ENCODE data around the gene ORAI3. TPM values are rescaled to one million over a fixed set of nuclear protein-coding genes. Genes with fewer than 3 reads are reported as not detected.
A peak's percentile ranks its signal among the peaks of the same experiment; 100 is the strongest.

Gene ORAI3
- total and polyA plus RNA-seq, 2 of the 13 experiments (the other 11 are each of a cell fraction or from before 2014, with no cell fraction given), result 11.4 to 32.0 TPM

DNA sequence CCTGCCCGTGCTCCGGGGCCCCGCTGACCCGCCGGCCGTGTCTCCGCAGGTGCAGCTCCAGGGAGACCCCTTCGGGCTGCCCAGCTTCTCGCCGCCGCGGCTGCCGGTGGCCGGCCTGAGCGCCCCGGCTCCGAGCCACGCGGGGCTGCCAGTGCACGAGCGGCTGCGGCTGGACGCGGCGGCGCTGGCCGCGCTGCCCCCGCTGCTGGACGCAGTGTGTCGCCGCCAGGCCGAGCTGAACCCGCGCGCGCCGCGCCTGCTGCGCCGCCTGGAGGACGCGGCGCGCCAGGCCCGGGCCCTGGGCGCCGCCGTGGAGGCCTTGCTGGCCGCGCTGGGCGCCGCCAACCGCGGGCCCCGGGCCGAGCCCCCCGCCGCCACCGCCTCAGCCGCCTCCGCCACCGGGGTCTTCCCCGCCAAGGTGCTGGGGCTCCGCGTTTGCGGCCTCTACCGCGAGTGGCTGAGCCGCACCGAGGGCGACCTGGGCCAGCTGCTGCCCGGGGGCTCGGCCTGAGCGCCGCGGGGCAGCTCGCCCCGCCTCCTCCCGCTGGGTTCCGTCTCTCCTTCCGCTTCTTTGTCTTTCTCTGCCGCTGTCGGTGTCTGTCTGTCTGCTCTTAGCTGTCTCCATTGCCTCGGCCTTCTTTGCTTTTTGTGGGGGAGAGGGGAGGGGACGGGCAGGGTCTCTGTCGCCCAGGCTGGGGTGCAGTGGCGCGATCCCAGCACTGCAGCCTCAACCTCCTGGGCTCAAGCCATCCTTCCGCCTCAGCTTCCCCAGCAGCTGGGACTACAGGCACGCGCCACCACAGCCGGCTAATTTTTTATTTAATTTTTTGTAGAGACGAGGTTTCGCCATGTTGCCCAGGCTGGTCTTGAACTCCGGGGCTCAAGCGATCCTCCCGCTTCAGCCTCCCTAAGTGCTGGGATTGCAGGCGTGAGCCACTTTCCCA, 46.6 kb upstream of the ORAI3 start (continued):
- TF ChIP-seq, protein P1, sequence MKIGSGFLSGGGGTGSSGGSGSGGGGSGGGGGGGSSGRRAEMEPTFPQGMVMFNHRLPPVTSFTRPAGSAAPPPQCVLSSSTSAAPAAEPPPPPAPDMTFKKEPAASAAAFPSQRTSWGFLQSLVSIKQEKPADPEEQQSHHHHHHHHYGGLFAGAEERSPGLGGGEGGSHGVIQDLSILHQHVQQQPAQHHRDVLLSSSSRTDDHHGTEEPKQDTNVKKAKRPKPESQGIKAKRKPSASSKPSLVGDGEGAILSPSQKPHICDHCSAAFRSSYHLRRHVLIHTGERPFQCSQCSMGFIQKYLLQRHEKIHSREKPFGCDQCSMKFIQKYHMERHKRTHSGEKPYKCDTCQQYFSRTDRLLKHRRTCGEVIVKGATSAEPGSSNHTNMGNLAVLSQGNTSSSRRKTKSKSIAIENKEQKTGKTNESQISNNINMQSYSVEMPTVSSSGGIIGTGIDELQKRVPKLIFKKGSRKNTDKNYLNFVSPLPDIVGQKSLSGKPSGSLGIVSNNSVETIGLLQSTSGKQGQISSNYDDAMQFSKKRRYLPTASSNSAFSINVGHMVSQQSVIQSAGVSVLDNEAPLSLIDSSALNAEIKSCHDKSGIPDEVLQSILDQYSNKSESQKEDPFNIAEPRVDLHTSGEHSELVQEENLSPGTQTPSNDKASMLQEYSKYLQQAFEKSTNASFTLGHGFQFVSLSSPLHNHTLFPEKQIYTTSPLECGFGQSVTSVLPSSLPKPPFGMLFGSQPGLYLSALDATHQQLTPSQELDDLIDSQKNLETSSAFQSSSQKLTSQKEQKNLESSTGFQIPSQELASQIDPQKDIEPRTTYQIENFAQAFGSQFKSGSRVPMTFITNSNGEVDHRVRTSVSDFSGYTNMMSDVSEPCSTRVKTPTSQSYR (CRISPR knock-in tag; IDR thresholded peaks at IDR 0.05; ENCODE audit: borderline replicate concordance), result no peak
- TF ChIP-seq, protein P2, sequence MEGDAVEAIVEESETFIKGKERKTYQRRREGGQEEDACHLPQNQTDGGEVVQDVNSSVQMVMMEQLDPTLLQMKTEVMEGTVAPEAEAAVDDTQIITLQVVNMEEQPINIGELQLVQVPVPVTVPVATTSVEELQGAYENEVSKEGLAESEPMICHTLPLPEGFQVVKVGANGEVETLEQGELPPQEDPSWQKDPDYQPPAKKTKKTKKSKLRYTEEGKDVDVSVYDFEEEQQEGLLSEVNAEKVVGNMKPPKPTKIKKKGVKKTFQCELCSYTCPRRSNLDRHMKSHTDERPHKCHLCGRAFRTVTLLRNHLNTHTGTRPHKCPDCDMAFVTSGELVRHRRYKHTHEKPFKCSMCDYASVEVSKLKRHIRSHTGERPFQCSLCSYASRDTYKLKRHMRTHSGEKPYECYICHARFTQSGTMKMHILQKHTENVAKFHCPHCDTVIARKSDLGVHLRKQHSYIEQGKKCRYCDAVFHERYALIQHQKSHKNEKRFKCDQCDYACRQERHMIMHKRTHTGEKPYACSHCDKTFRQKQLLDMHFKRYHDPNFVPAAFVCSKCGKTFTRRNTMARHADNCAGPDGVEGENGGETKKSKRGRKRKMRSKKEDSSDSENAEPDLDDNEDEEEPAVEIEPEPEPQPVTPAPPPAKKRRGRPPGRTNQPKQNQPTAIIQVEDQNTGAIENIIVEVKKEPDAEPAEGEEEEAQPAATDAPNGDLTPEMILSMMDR (CRISPR knock-in tag; IDR thresholded peaks at IDR 0.05), result peak; percentile 28; the same call in 1 of the 2 replicates
- 0 out of 2 replicates have a peak, but pooled peaks have one; percentile 29 for TF ChIP-seq ZFYVE20 (CRISPR knock-in tag; IDR thresholded peaks at IDR 0.05; ENCODE audit: borderline replicate concordance, low read depth)
- no peak; the same call in 1 of the 2 replicates for TF ChIP-seq ZNF547 (CRISPR knock-in tag; IDR thresholded peaks at IDR 0.05)
- no peak for TF ChIP-seq KDM6A (CRISPR knock-in tag; IDR thresholded peaks at IDR 0.05; ENCODE audit: low read depth)
- TF ChIP-seq, protein P3, sequence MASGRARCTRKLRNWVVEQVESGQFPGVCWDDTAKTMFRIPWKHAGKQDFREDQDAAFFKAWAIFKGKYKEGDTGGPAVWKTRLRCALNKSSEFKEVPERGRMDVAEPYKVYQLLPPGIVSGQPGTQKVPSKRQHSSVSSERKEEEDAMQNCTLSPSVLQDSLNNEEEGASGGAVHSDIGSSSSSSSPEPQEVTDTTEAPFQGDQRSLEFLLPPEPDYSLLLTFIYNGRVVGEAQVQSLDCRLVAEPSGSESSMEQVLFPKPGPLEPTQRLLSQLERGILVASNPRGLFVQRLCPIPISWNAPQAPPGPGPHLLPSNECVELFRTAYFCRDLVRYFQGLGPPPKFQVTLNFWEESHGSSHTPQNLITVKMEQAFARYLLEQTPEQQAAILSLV (CRISPR knock-in tag; IDR thresholded peaks at IDR 0.05; ENCODE audit: borderline replicate concordance), result peak; percentile 31; the same call in 1 of the 2 replicates
- no peak; the same call in 1 of the 2 replicates for TF ChIP-seq ETV6 (CRISPR knock-in tag; conservative IDR thresholded peaks at IDR 0.05)
- TF ChIP-seq, protein P4, sequence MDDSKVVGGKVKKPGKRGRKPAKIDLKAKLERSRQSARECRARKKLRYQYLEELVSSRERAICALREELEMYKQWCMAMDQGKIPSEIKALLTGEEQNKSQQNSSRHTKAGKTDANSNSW (CRISPR knock-in tag; IDR thresholded peaks at IDR 0.05; ENCODE audit: borderline replicate concordance), result no peak
- no peak for TF ChIP-seq ZNF629 (CRISPR knock-in tag; conservative IDR thresholded peaks at IDR 0.05)
- TF ChIP-seq SKI (IDR thresholded peaks at IDR 0.05; ENCODE audit: partially characterized antibody), result peak; percentile 25
- TF ChIP-seq ZNF224 (CRISPR knock-in tag; IDR thresholded peaks at IDR 0.05), result no peak
- no peak for TF ChIP-seq ZNF496 (CRISPR knock-in tag; IDR thresholded peaks at IDR 0.05; ENCODE audit: insufficient replicate concordance)
- TF ChIP-seq SRSF1 (optimal IDR thresholded peaks at IDR 0.05; ENCODE audit: low read depth, low read length), result peak; percentile 42
- TF ChIP-seq, protein P5, sequence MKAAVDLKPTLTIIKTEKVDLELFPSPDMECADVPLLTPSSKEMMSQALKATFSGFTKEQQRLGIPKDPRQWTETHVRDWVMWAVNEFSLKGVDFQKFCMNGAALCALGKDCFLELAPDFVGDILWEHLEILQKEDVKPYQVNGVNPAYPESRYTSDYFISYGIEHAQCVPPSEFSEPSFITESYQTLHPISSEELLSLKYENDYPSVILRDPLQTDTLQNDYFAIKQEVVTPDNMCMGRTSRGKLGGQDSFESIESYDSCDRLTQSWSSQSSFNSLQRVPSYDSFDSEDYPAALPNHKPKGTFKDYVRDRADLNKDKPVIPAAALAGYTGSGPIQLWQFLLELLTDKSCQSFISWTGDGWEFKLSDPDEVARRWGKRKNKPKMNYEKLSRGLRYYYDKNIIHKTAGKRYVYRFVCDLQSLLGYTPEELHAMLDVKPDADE (CRISPR knock-in tag; IDR thresholded peaks at IDR 0.05), result no peak
- no peak for TF ChIP-seq FOXK1 (CRISPR knock-in tag; IDR thresholded peaks at IDR 0.05; ENCODE audit: borderline replicate concordance, low read depth)
- TF ChIP-seq HOXD1 (CRISPR knock-in tag; IDR thresholded peaks at IDR 0.05), result no peak
- TF ChIP-seq GZF1 (CRISPR knock-in tag; IDR thresholded peaks at IDR 0.05), result no peak
- no peak for TF ChIP-seq NCOA1 (CRISPR knock-in tag; IDR thresholded peaks at IDR 0.05)
- no peak for TF ChIP-seq MAF1 (CRISPR knock-in tag; IDR thresholded peaks at IDR 0.05; ENCODE audit: borderline replicate concordance)
- no peak for TF ChIP-seq SCMH1 (CRISPR knock-in tag; IDR thresholded peaks at IDR 0.05; ENCODE audit: borderline replicate concordance)
- TF ChIP-seq PAWR (CRISPR knock-in tag; IDR thresholded peaks at IDR 0.05; ENCODE audit: borderline replicate concordance), result no peak
- no peak for TF ChIP-seq ZNF883 (CRISPR knock-in tag; IDR thresholded peaks at IDR 0.05; ENCODE audit: not compliant biosample characterization)
